Measurements from ENCODE around the gene SLCO4A1. TPM values are rescaled to one million over a fixed set of nuclear protein-coding genes. Genes with fewer than 3 reads are reported as not detected.

The SLCO4A1 gene
- total RNA-seq, 1 donor from 2014 or later: 0.60 TPM

- no peak for DNase-seq (ENCODE audit: low read depth in 2 of 2)
Measured at GRCh38 chr20:62637521-62638054, 4.7 kb upstream of the SLCO4A1 start.

- DNase-seq (ENCODE audit: low read depth in 2 of 2): no peak
Measured at GRCh38 chr20:62638055-62638570, 4.2 kb upstream of the SLCO4A1 start.

GRCh38 chr20:62638679-62639406, 3.5 kb upstream of the SLCO4A1 start:
- DNase-seq (ENCODE audit: low read depth in 2 of 2): no peak

DNA sequence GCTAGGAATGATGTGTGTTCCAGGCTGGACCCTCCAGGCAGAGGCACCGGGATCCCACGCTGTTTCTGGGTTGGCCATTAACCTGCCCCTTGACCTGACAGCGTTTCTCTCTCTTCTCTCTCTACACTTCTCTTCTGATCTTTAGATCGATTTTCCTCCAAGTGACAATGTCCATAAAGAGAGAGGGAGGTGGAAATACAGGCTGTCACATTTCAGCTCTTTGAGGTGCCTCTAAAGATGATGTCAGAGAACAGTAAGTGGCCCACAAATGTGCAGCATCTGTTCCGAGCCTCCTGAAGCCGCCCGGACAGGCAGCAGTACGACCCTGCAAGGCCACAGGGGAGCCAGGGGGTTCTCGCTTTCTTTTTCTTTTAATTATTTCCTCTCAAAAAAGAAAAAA, 2.5 kb upstream of the SLCO4A1 start:
- DNase-seq (ENCODE audit: low read depth in 2 of 2): no peak

GRCh38 chr20:62640870-62641269, 1.4 kb upstream of the SLCO4A1 start:
- DNase-seq (ENCODE audit: low read depth in 2 of 2): no peak

GRCh38 chr20:62641321-62642050, 817 bp upstream of the SLCO4A1 start:
- no peak for DNase-seq (ENCODE audit: low read depth in 2 of 2)

- DNase-seq (ENCODE audit: low read depth in 2 of 2): peak; percentile 23 to 30
Measured at GRCh38 chr20:62642666-62643520, 590 bp downstream of the SLCO4A1 start.

DNA sequence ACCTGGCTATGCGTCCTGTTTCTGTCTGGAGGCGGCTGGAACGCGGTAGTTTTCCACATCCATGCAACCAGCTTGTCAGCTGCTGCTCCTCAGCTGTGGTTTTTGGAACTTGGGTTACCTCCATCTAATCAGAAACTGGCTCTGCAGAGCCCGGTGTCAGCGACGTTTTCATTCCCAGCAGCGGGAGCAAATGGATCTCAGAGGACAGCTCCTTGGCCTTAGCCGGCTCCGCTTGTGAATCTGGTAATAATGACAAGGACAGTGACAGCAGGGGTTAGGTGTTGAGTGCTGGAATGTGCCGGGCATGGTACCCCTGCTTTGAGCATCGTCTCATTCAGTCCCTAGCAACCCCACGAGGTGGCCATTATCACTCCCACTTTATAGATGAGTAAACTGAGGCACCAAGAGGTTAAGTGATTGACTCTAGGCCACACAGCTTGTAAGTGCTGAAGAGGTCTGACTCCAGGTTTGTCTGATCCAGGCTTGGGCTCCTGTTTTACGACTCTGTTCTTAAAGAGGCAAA, 1.3 kb downstream of the SLCO4A1 start:
- peak in 1 of 2 donors; percentile 37 for DNase-seq (ENCODE audit: low read depth in 2 of 2)

DNA sequence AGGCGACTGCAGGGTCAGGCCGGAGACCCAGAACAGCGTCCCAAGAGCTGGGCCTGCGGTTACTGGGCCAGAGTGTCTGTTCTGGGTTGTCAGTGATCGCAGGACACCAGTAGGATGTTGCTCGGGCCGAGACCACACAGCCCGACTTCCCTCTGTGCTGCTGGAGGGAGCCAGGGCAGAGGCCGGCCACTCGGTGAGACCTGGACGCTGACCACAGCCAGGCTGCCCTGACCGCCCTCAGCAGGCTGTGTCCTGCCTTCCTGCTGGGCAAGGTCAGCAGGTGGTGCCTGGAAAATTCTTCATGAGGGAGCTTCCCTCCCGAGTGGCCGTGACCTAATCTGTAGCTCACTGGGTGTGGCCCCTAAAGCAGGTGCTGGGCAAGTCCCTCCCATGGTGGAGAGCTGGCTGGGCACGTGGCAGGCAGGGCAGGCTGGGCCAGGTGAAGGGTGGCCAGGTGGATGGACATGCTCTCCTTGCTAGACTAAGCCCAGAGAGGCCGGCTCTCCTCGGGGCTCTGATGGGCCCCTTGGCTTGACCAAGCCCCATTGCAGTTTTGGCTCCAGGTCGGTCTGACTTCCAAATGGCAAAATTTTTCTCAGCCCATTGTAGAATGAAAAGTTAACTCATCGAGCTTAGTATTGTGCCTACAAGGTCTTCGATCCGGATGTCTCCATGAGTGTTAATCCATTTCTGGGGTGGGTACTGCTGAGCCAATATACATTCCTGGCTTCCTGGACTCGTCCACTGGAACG, 1.9 kb downstream of the SLCO4A1 start:
- no peak for DNase-seq (ENCODE audit: low read depth in 2 of 2)

- DNase-seq (ENCODE audit: low read depth in 2 of 2): no peak
Measured at GRCh38 chr20:62644802-62645496, 2.6 kb downstream of the SLCO4A1 start.

GRCh38 chr20:62645613-62646012, 3.3 kb downstream of the SLCO4A1 start:
- no peak for DNase-seq (ENCODE audit: low read depth in 2 of 2)

GRCh38 chr20:62646851-62647520, 4.7 kb downstream of the SLCO4A1 start:
- no peak for DNase-seq (ENCODE audit: low read depth in 2 of 2)

DNA sequence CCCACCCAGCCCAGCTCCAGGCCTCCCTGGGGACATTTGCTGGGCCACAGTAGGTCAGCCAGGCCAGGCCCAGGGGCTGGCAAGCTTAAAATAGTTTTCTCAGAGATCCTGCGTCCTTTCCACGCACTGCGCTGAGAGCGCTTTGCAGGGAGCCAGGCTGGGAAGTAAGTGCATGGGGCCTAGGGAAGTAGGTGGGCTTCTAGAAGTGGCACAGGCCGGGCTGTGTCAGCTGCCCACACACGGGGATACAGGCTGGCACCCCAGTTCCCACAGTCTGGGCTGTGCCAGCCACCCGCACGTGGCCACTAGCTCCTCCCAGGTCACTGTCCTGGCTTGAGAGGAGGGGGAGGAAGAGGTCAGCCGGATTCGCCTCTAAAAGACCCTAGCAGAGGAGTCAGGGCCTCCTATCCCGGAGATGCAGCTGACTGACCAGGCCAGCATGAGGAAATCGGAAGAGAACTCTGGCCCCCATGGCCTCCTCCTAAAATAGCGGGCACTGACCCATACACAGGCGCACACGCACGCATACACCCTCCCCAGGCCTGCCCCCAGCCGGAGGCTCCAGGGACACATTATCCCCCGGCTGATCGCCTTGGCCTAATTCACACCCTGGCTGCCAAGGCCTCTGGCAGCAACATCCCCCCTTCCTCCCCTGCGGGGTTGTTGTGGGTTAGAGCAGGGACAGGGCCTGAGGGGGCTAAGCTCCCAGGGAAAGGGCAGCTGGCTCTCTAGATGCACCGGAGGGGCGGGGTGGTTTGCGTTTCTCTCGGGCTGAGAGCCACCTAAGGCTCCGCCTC, 5.4 kb downstream of the SLCO4A1 start:
- DNase-seq (ENCODE audit: low read depth in 2 of 2): no peak

DNA sequence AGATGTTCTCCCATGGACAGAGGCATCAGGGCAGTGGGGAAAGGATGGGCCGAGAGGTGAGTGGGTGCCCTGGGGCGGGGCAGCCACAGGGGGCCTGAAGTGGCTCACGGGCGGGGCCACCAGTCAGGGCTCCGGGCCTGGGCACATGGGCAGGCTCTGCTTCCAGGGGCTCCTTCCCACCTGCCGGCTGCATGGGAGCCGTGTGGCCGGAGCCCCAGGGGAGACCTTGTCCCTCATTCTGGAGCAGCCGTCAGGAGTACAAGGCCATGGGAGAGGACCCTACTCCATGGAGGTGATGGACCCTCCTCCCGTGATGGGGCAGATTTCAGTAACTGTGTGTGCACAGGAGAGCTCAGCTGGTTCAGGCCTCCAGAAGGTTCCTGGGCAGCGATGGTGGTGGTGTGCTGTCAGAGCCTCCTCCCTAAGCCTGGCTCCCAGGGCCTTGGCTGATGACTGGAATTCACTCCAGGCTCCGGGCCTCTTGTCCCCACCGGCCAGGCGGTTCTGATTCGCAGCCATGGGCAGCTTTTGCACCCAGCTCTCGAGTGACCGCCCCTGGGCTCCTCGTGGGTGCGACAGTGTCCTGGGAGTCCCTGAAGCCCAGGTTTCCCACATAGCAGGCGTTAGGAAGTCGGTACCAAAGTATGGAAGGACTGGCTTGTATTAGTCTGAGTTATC, 6.2 kb downstream of the SLCO4A1 start:
- no peak for DNase-seq (ENCODE audit: low read depth in 2 of 2)

GRCh38 chr20:62649140-62649539, 6.8 kb downstream of the SLCO4A1 start:
- no peak for DNase-seq (ENCODE audit: low read depth in 2 of 2)

DNA sequence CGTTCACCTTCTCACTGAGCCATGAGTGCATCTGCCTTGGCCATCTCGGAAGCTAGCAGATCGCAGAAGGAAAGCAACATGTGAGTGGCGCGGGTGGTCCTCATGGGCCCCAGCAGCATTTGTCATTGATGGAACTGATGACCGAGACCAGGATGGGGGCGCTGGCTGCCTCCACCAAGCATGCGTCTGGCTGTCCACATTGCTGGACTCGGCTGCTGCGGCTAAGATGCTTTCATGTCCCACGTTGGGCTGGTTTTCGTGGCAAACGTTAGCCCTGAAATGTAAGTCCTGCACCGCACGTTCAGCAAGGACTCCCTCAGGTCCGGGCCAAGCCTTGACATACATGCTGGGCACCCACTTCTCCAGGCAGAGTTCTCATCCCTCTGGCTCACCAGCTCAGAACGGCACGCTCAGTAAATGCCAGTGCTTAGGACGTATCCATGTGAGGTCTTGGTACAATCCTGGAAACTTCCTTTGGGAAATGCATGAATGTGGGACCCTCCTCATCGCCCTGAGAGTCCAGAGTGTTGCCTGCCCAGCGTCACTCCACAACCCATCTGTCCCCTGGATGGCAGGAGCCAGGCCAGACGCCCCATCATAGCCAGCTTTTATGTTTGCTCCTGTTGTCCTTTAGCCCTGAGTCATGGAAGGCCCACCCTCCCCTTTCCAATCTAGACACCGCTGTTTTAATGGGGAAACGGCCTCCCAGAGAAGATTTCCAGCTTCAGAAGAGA, 8.4 kb downstream of the SLCO4A1 start:
- DNase-seq (ENCODE audit: low read depth in 2 of 2): no peak

DNA sequence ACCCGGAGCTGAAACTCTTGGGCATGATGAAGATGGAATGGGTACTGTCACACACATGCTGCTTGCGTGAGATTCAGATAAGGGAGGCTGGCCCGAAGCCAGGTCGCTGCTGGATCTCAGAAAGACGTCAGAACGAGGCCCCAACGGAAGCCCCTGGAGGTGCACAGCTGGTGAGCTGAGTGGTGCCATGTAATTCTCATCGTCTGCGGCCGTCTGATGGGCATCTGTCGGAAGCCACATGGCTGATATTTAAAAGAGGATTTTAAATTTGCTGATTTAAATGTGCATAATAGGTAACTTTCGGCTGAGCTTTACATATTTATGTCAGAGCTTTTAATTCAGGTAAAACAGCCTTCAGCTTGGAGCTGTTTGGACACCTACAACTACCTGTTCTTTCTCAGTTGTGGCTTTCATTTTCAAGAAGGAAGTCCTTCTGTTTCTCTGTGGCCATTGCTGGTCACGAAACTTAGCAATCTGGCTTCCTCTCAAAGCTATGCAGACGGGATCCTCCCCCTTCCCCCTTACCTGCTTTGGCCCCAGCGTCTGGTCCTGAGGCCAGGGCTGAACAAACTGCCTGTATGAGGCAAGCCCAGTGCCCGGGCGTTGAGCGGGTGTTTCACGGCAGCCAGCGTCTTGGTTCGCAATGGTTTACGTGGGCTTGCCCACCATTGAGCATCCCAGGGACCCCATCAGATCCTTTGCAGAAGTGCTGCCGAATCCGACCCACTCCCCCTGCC, 9.2 kb downstream of the SLCO4A1 start:
- peak in 1 of 2 donors; percentile 38 for DNase-seq (ENCODE audit: low read depth in 2 of 2)

All from lung microvascular endothelial cell (primary cell).